Body of pancreas (tissue), 4 donors: ENCODE results near the gene LRRC28.

ENCODE experiments used
- CTCF ChIP-seq, 7 experiments: fragments of 450-650 bp in 4 of 7; fragments of 200-600 bp in 3 of 7; sonication (generic) in 3 of 7; IDR thresholded peaks; one replicate each; pipeline ENCODE4 v1.5.1; 2016 to 2019; ENCODE audit warnings: antibody characterized with exemption in 7 of 7
- POLR2A ChIP-seq, 3 donors: fragments of 450-650 bp; IDR thresholded peaks; one replicate each; pipeline ENCODE4 v1.6.1; 2016; ENCODE audit warnings: antibody characterized with exemption in 3 of 3, mild to moderate bottlenecking in 2 of 3

- TF ChIP-seq POLR2A (IDR thresholded peaks at IDR 0.05) (no peak), CTCF (IDR thresholded peaks at IDR 0.05) (no peak)
Measured at GRCh38 chr15:99345832-99346462, 94.7 kb downstream of the LRRC28 start.
